ENCODE measurements around the gene P3H1.

Gene P3H1

GRCh38 chr1:42767510-42768000 lies 727 bp upstream of the P3H1 start:
- Histone ChIP-seq H2BK120ac (ENCODE audit: low read depth, low read length) (no peak overlapping the region), H3K18ac (ENCODE audit: low read length) (peak overlapping the region; percentile 76), H3K56ac (ENCODE audit: low read length) (peak overlapping the region; percentile 96), H3K4me2 (ENCODE audit: low read length) (peak overlapping the region; percentile 67), H3K4ac (ENCODE audit: low read depth, low read length) (no peak overlapping the region), H4K8ac (ENCODE audit: low read depth, low read length) (no peak overlapping the region), H2BK15ac (replicated peaks; ENCODE audit: low read depth) (no peak overlapping the region), H3K4me1 (ENCODE audit: control insufficient read depth, low read depth, low read length) (peaks cover 9% of the 10 kb centered on the region), H3K27me3 (ENCODE audit: insufficient read depth, low read length, poor library complexity) (no peaks in the 10 kb centered on the region), H3K23ac (ENCODE audit: low read length) (no peak overlapping the region), H3K79me2 (ENCODE audit: control insufficient read depth, insufficient read depth, low read length) (peaks cover 14% of the 10 kb centered on the region), H3K36me3 (ENCODE audit: control insufficient read depth, insufficient read depth, low read length) (no peaks in the 10 kb centered on the region), H2AK5ac (ENCODE audit: low read length) (no peak overlapping the region), H3K79me1 (ENCODE audit: low read length) (peaks cover 11% of the 10 kb centered on the region), H3K27ac (ENCODE audit: low read depth, low read length) (peak overlapping the region; percentile 72), H2BK5ac (ENCODE audit: low read length) (no peak overlapping the region), H3K4me3 (ENCODE audit: low read length) (peak overlapping the region; percentile 76), H4K5ac (ENCODE audit: low read length) (no peak overlapping the region), H3K9ac (ENCODE audit: low read length) (peak overlapping the region; percentile 93)
- DNase-seq, result no peak
- WGBS (ENCODE audit: extremely low coverage, insufficient coverage, low lambda C conversion rate), result no CpG with 5 or more reads among the region's 23 CpGs

GRCh38 chr1:42765832-42766740 lies 742 bp downstream of the P3H1 start:
- Histone ChIP-seq H3K27me3 (ENCODE audit: insufficient read depth, low read length, poor library complexity) (no peaks in the 10 kb centered on the region), H3K36me3 (ENCODE audit: control insufficient read depth, insufficient read depth, low read length) (no peaks in the 10 kb centered on the region), H2BK120ac (ENCODE audit: low read depth, low read length) (no peak overlapping the region), H4K5ac (ENCODE audit: low read length) (no peak overlapping the region), H2BK5ac (ENCODE audit: low read length) (no peak overlapping the region), H3K27ac (ENCODE audit: low read depth, low read length) (peak overlapping the region; percentile 46), H3K4ac (ENCODE audit: low read depth, low read length) (no peak overlapping the region), H3K4me2 (ENCODE audit: low read length) (peak overlapping the region; percentile 63), H3K4me3 (ENCODE audit: low read length) (peak overlapping the region; percentile 90), H3K18ac (ENCODE audit: low read length) (peak overlapping the region; percentile 33), H3K23ac (ENCODE audit: low read length) (no peak overlapping the region), H2BK15ac (replicated peaks; ENCODE audit: low read depth) (no peak overlapping the region), H4K8ac (ENCODE audit: low read depth, low read length) (no peak overlapping the region), H3K4me1 (ENCODE audit: control insufficient read depth, low read depth, low read length) (peaks cover 9% of the 10 kb centered on the region), H3K79me1 (ENCODE audit: low read length) (peaks cover 10% of the 10 kb centered on the region), H3K9ac (ENCODE audit: low read length) (peak overlapping the region; percentile 95), H3K79me2 (ENCODE audit: control insufficient read depth, insufficient read depth, low read length) (peaks cover 13% of the 10 kb centered on the region), H3K56ac (ENCODE audit: low read length) (peak overlapping the region; percentile 99), H2AK5ac (ENCODE audit: low read length) (no peak overlapping the region)
- peak; percentile 89 for DNase-seq
- no CpG with 5 or more reads among the region's 44 CpGs for WGBS (ENCODE audit: extremely low coverage, insufficient coverage, low lambda C conversion rate)

- peak overlapping the region; percentile 87 for H3K56ac ChIP-seq (ENCODE audit: low read length)
- no CpG with 5 or more reads among the region's 7 CpGs for WGBS (ENCODE audit: extremely low coverage, insufficient coverage, low lambda C conversion rate)
- H3K9ac ChIP-seq (ENCODE audit: low read length), result peak overlapping the region; percentile 95
- DNase-seq, result no peak
- H3K79me2 ChIP-seq (ENCODE audit: control insufficient read depth, insufficient read depth, low read length), result peaks cover 13% of the 10 kb centered on the region
- H2BK120ac ChIP-seq (ENCODE audit: low read depth, low read length), result no peak overlapping the region
- peak overlapping the region; percentile 21 for H3K4me3 ChIP-seq (ENCODE audit: low read length)
- peaks cover 9% of the 10 kb centered on the region for H3K4me1 ChIP-seq (ENCODE audit: control insufficient read depth, low read depth, low read length)
- no peaks in the 10 kb centered on the region for H3K36me3 ChIP-seq (ENCODE audit: control insufficient read depth, insufficient read depth, low read length)
- peak overlapping the region; percentile 63 for H3K4me2 ChIP-seq (ENCODE audit: low read length)
- no peak overlapping the region for H2BK5ac ChIP-seq (ENCODE audit: low read length)
- peaks cover 8% of the 10 kb centered on the region for H3K79me1 ChIP-seq (ENCODE audit: low read length)
- no peak overlapping the region for H3K18ac ChIP-seq (ENCODE audit: low read length)
- no peak overlapping the region for H3K23ac ChIP-seq (ENCODE audit: low read length)
- no peak overlapping the region for H2AK5ac ChIP-seq (ENCODE audit: low read length)
- H4K5ac ChIP-seq (ENCODE audit: low read length), result no peak overlapping the region
- H3K27ac ChIP-seq (ENCODE audit: low read depth, low read length), result no peak overlapping the region
- no peak overlapping the region for H4K8ac ChIP-seq (ENCODE audit: low read depth, low read length)
- no peaks in the 10 kb centered on the region for H3K27me3 ChIP-seq (ENCODE audit: insufficient read depth, low read length, poor library complexity)
- no peak overlapping the region for H3K4ac ChIP-seq (ENCODE audit: low read depth, low read length)
- no peak overlapping the region for H2BK15ac ChIP-seq (replicated peaks; ENCODE audit: low read depth)
Observed at GRCh38 chr1:42765269-42765668, 1.6 kb downstream of the P3H1 start.

GRCh38 chr1:42762269-42762668 lies 4.6 kb downstream of the P3H1 start:
- Histone ChIP-seq H4K5ac (ENCODE audit: low read length) (no peak overlapping the region), H3K36me3 (ENCODE audit: control insufficient read depth, insufficient read depth, low read length) (peaks cover 9% of the 10 kb centered on the region), H3K4ac (ENCODE audit: low read depth, low read length) (no peak overlapping the region), H2BK15ac (replicated peaks; ENCODE audit: low read depth) (no peak overlapping the region), H3K27me3 (ENCODE audit: insufficient read depth, low read length, poor library complexity) (no peaks in the 10 kb centered on the region), H3K4me1 (ENCODE audit: control insufficient read depth, low read depth, low read length) (peaks cover 9% of the 10 kb centered on the region), H2BK120ac (ENCODE audit: low read depth, low read length) (no peak overlapping the region), H3K79me2 (ENCODE audit: control insufficient read depth, insufficient read depth, low read length) (peaks cover 11% of the 10 kb centered on the region), H3K18ac (ENCODE audit: low read length) (no peak overlapping the region), H3K4me3 (ENCODE audit: low read length) (no peak overlapping the region), H3K56ac (ENCODE audit: low read length) (no peak overlapping the region), H4K8ac (ENCODE audit: low read depth, low read length) (no peak overlapping the region), H2AK5ac (ENCODE audit: low read length) (no peak overlapping the region), H3K4me2 (ENCODE audit: low read length) (no peak overlapping the region), H3K27ac (ENCODE audit: low read depth, low read length) (no peak overlapping the region), H3K23ac (ENCODE audit: low read length) (no peak overlapping the region), H3K79me1 (ENCODE audit: low read length) (peaks cover 8% of the 10 kb centered on the region), H2BK5ac (ENCODE audit: low read length) (no peak overlapping the region), H3K9ac (ENCODE audit: low read length) (no peak overlapping the region)
- WGBS (ENCODE audit: extremely low coverage, insufficient coverage, low lambda C conversion rate), result no CpG with 5 or more reads among the region's 5 CpGs
- no peak for DNase-seq

GRCh38 chr1:42761567-42761966 lies 5.3 kb downstream of the P3H1 start:
- no CpG with 5 or more reads among the region's 4 CpGs for WGBS (ENCODE audit: extremely low coverage, insufficient coverage, low lambda C conversion rate)
- Histone ChIP-seq H3K4me2 (ENCODE audit: low read length) (no peak overlapping the region), H3K9ac (ENCODE audit: low read length) (no peak overlapping the region), H3K56ac (ENCODE audit: low read length) (no peak overlapping the region), H4K8ac (ENCODE audit: low read depth, low read length) (no peak overlapping the region), H4K5ac (ENCODE audit: low read length) (no peak overlapping the region), H2BK120ac (ENCODE audit: low read depth, low read length) (no peak overlapping the region), H3K18ac (ENCODE audit: low read length) (no peak overlapping the region), H3K27ac (ENCODE audit: low read depth, low read length) (no peak overlapping the region), H3K27me3 (ENCODE audit: insufficient read depth, low read length, poor library complexity) (no peaks in the 10 kb centered on the region), H3K79me2 (ENCODE audit: control insufficient read depth, insufficient read depth, low read length) (peaks cover 11% of the 10 kb centered on the region), H3K36me3 (ENCODE audit: control insufficient read depth, insufficient read depth, low read length) (peaks cover 9% of the 10 kb centered on the region), H3K4ac (ENCODE audit: low read depth, low read length) (no peak overlapping the region), H2BK5ac (ENCODE audit: low read length) (no peak overlapping the region), H3K4me1 (ENCODE audit: control insufficient read depth, low read depth, low read length) (peaks cover 9% of the 10 kb centered on the region), H3K4me3 (ENCODE audit: low read length) (no peak overlapping the region), H3K23ac (ENCODE audit: low read length) (no peak overlapping the region), H3K79me1 (ENCODE audit: low read length) (peaks cover 8% of the 10 kb centered on the region), H2AK5ac (ENCODE audit: low read length) (no peak overlapping the region), H2BK15ac (replicated peaks; ENCODE audit: low read depth) (no peak overlapping the region)
- DNase-seq, result no peak

All from mesendoderm (in vitro differentiated cells).